Stimulated activated CD8-positive, alpha-beta memory T cell treated with anti-CD3 and anti-CD28 coated beads, Interleukin-15, amount 100 ng/mL, for 1 hour (primary cell): ENCODE data around the gene CFAP20DC.
"Not testable (repeated sequence)": the region's sequence is repeated elsewhere in the genome, so short reads cannot be mapped to it uniquely, and the experiment has no call there.

ENCODE experiments used
- DNase-seq: peaks from one replicate; pipeline ENCODE4 v3.0.0-alpha.2; 2020; ENCODE audit warnings: low read depth

CFAP20DC gene

DNA sequence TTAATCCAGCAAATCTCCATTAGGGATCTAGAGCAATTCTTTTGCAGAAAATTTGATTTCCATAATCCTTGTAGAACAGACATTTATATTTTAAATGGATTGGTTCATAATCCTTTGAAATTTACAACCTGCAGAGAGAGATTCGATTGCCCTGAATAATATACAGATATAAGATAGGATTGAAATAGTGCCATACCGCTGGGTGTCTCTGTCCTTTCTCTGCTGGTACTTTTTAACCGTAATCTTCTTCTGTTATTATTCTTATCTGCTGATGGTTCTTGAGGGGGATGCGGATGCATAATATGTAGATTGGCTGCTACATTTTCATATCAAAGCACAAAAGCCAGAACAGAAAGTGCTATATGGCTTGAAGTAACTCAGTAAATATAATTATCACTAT, 182.2 kb downstream of the CFAP20DC start:
- no peak for DNase-seq

DNA sequence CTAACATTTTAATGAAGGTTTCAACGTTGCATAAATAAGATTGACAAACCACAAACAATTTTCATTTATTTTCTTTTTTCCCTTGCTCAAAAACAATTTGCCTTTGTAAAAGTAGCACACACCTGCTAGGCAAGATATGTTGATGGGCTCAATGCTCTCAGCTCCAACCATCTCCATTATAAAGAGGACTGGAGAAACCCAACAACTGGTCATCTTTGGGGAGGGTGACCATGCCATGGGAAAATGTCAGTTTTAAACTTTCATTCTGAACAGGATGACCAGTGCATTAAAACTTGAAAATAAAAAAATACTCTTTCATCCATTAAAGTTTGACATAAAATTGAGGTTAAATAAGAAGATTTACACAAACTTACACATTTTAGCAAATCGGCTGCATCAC, 183.7 kb downstream of the CFAP20DC start:
- no peak for DNase-seq

DNA sequence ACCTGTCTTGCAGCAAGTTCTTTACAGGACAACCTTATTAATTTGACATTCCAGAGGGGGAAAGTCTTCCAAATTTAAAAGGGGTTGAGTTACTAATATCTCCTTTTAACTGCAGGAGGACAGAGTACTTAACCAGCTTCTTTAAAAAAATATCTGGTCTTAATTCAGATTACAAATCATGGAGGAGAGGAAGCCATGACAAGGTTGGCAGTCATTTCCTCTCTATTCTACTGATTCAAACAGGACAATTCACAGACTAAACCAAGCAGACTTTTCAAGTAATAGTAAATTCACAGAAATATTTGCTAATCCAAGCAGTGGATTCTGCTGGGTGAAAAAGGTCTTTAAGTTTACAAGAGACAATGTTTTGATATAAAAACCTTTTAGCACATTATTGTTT, 185.3 kb downstream of the CFAP20DC start:
- no peak for DNase-seq

DNA sequence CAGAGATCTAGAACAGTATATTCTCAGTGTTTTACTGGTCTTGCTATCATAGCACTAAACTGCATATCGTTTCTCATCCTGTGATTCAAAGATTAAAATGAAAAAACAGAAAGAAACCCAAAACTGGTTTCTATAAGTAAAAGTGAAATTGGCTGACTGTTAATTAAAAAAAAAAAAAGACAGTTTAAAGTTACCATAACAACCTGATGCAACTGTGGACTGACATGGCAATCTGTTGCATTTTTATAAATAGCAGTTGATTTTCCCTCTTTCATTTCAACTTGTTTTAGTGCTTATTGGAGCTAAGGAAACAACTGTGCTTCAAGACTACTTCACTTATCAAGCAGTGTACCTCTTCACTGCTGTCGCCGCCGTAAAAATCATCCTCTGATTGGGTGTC, 186.6 kb downstream of the CFAP20DC start:
- no peak for DNase-seq

DNA sequence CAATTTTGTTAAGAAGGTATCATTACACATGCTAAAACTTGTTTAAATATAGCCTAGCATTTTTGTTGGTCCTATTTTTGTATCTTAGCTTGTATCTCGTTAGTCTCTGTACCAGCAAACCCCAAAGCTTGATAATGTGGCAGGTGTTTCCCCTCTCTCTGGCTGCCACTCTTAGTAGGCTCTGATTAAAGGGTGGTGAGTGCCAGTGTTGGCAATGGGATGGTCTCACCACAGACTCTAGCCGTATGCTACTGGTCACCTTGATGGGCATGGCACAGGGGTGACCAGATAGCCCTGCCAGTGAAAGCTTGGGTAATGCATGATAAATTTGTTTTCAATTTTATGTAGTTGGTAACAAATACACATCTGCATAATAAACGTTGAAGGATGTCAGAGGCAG, 188.3 kb downstream of the CFAP20DC start:
- no peak for DNase-seq

DNA sequence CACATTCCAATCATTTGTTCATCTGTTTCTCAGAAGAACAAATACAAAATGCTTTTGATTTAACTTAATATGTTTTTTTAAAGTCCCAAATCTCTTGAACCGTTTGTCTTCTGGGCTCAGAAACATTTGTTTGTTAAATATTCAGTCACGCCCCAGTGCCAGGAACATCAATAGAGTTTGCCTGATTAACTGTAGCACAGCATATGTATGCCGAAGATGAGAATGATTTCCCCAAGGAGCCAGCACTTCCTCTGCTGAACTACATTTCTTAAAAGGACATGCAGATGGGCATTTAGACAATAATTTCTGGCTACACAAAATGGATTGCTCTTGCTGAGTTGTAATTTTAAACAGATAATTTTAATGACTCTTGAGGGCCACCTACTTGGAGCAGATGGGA, 191.7 kb downstream of the CFAP20DC start:
- no peak for DNase-seq

DNA sequence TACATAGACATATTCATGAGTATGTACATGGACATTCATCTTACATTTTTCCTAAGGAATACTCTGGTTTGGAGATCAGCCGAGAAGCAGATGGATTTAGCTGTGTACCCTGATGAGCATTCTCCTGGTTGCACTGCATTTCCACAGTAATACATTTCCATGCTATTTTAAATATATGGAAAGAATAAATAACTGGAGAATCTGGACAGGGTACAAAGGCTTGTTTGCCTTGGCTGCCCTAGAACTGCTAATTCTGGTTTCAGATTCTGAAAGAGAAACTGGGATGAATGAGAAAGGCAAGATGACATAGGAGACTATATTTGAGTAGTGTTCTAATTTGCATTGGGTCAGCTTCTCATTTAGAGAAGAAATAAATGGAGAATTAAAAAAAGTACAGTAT, 192.4 kb downstream of the CFAP20DC start:
- no peak for DNase-seq

DNA sequence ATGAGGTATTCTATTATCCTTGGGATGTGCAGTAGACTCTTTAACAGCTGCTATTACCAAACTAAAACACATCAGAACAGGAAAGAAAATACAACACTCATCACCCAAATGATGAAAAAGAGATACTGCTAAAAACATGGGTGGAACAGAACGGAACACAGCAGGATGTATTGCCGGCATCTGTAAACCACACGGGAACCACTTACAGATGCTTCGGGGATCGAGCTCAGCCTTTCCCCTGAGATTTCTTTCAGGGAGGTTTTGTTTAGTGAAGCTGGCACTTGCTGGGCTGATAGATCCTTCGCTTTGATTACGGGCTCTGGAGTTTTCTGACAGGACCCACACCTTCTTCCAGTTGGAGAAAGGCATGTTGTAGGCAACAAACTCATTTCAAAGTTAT, 201.0 kb downstream of the CFAP20DC start:
- DNase-seq, result no peak

DNA sequence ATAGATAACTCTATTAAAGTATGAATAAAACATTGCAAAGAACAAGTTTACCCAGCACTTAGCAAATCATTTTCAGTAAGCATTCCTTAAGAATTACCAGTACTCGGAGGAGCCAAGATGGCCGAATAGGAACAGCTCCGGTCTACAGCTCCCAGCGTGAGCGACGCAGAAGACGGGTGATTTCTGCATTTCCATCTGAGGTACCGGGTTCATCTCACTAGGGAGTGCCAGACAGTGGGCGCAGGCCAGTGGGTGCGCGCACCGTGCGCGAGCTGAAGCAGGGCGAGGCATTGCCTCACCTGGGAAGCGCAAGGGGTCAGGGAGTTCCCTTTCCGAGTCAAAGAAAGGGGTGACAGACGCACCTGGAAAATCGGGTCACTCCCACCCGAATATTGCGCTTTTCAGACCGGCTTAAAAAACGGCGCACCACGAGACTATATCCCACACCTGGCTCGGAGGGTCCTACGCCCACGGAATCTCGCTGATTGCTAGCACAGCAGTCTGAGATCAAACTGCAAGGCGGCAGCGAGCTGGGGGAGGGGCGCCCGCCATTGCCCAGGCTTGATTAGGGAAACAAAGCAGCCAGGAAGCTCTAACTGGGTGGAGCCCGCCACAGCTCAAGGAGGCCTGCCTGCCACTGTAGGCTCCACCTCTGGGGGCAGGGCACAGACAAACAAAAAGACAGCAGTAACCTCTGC, 207.6 kb downstream of the CFAP20DC start:
- not testable (repeated sequence) for DNase-seq

DNA sequence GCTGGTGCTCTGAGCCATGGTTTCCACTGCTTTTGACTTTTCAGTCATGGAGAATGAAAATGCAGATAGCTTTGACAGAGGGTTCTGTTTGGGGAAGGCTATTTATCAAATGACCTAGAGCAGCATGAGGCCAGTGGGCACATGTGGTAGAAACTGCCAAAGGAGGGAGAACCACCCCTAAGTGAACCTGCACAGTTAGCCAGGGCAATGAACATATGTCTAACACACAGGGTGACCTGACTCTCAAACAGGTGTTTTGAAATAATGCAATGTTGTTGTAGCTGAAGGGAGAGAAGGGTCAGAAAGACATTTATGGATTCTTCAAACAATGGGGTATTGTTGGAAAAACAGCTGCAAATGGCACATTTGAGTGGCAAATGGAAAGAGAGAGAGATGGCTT, 208.9 kb downstream of the CFAP20DC start:
- no peak for DNase-seq

DNA sequence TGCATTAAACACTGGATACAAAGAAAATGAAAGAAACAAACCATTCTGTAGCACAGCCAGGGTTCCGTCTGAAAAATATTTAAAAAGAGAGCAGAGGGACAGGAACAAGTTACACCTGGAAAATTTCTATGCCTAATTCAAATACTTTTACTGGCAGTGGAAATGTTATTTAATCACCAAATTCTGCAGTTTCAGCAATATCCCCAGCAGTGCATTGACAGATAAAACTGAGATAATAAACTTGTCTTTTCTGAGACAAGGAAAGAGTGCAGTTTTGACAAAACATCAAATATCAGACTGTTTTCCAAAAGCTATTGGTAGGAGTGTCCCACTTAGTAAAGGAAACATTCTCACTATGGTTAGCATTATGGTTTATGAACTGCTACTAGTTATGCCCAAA, 209.9 kb downstream of the CFAP20DC start:
- DNase-seq, result no peak

DNA sequence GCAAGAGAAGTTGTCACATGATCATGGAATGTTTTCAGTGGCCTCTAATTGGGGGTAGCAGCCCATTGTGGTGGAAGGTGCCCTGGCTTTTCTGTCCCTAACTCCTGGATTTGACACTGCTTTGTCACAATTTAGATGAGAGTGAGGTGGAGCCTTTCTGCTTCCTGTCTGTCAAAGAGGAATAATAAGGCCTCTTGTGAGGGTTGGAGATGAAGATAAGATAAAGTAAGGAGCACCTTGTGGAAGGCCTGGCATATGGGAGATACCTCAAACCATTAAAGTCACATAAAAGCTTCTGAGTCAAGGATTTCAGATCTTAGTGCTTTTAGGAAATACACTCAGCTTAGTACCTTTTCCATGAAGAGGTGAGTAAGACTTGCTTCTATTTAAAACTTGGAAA, 210.6 kb downstream of the CFAP20DC start:
- no peak for DNase-seq

DNA sequence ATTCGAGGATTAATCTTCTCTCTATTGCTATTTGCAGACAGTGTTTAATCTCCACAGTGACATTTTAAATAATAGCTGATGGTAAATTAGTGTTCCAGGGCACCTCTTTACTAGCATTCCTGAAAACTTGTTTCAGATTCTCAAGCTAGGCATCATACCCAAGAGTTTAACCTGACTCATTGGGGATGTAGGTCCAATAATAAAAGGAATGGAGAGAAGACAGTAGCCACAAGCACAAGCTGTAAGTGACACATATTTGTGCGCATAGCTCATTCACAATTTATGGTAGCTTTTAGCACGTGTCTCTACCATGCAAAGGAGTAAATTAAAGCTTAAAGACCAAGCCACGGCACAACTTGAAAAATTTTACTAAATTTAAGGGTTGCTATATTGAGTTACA, 212.0 kb downstream of the CFAP20DC start:
- no peak for DNase-seq

DNA sequence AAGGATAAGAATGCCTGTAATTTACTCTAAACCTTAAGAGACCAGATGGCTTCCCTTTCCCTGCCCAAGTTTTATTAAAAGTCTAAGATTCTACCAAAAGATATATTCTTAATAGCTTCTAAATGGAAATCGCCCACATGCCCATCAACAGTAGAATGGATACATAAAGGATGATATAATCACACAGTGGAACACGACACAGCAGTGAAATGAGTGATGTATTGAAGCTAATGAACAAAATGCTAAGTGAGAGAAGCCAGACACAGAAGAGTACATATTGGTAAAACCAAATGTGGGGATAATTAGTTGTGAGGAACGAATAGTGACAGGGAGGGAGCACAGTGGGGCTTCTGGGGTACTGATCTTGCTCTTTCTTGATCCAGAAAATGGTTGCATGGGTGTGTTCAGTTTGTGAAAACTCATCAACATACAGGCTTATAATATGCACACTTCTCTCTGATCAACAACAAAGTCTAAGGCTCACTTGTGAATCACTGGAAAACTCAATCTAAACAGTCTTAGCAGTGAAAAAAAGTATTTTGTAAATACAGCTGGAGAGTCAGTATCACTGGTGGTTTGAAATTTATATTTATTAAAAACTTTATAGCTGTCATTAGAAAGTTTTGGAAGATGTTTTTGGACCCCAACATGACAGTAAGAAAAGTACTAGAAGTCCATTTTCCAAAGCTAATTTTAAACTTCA, 212.5 kb downstream of the CFAP20DC start:
- DNase-seq, result no peak

DNA sequence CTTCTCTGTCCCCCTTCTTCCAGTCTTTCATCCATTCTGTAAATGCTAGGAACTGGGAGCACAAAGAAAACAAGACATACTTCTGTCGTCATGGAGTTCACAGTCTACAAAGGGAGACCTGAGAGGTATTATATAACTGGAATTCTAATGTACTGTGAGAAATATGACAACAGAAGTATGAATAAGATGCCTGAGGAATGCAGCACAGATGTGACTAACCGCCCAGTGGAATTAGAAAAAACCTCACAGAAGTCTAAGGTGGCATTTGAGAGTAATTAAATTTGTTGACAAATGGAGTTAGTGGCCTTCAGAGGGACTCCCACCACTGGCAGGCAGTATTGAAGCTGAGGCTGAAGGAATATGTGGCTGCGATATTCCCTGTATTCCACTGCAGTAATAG, 214.7 kb downstream of the CFAP20DC start:
- no peak for DNase-seq

DNA sequence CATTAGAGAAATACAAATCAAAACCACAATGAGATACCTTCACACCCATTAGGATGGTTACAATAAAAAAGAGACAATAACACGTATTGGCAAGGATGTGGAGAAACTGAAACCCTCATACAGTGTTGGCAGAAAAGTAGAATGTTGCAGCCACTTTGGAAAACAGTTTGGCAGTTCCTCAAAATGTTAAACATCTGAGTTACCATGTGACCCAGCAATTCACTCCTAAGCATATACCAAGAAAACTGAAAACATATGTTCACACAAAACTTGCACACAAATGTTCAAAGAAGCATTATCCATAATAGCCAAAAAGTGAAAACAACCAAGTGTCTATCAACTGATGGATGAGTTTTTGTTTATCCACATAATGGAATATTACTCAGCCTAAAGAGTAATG, 216.3 kb downstream of the CFAP20DC start:
- DNase-seq, result no peak

DNA sequence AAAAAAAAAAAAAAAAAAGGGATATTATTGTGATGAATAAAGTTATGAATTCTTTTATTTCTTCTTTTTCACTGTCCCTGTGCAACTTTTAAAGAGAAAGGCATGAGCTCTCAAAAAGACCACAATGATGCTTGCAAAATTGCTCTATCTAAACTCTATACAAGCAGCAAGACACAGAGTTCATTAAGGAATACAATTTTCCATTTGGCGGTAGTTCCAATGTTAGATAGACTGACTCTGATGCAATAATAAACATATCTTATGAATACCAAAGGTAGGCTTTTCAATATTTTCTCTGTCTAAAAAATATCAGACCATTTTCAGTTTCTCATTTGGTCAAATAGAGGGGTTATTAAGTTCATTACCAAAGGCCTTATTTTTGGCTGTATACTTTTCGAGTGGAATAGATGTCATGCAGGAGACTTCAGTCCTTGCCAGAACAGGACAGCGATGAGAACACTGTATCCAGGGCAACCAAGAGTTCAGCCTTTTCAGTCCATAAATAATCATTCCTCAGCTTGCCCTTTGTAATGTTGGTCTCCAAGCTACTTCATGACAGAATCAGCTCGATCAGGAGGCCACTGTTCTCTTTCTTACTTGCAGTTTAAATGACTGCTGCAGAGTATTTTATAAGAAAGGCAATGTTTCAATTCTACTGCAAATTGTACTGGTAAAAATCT, 220.4 kb downstream of the CFAP20DC start:
- no peak for DNase-seq

DNA sequence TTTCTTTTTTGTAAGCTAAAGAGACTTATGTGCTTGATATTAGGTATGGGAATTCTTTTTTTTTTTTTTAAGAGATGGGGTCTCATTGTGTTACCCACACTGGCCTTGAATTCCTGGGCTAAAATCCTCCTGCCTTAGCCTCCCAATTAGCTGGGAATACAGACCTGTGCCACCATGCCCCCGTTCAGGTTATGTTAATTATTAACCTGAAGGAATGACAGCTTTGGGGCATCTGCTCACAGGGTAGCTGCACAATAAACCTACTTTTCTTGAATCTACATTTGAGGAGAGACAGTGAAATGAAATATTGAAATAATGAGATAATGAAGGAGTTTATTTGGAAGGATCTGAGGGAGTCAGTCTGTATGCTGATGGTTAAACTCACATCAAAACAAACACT, 225.0 kb downstream of the CFAP20DC start:
- DNase-seq, result no peak

DNA sequence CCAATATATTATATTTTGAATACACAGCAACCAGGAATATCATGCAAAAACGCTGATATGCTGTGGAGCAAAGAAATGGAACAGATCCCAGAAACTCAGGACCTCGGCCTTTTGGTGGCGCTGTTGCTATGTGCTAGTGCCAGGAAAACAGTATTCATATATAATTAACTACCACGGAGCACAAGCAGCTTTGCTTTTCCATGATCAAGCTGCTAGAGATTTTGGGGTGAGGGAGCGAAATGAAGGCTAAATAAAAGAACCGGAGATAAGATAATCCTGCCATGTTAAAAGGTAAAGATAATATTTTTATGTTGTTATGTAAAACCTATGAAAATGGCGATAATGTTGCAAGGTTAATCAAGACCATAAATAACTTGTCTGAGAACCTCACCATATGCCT, 225.5 kb downstream of the CFAP20DC start:
- DNase-seq, result no peak

DNA sequence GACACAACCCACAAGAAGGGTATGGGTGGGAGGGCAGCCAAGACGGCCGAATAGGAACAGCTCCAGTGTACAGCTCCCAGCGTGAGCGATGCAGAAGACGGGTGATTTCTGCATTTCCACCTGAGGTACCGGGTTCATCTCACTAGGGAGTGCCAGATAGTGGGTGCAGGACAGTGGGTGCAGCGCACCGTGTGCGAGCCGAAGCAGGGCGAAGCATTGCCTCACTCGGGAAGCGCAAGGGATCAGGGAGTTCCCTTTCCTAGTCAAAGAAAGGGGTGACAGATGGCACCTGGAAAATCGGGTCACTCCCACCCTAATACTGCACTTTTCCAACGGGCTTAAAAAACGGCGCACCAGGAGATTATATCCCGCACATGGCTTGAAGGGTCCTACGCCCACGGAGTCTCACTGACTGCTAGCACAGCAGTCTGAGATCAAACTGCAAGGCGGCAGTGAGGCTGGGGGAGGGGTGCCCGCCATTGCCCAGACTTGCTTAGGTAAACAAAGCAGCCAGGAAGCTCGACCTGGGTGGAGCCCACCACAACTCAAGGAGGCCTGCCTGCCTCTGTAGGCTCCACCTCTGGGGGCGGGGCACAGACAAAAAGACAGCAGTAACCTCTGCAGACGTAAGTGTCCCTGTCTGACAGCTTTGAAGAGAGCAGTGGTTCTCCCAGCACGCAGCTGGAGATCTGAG, 243.1 kb downstream of the CFAP20DC start:
- DNase-seq, result not testable (repeated sequence)

DNA sequence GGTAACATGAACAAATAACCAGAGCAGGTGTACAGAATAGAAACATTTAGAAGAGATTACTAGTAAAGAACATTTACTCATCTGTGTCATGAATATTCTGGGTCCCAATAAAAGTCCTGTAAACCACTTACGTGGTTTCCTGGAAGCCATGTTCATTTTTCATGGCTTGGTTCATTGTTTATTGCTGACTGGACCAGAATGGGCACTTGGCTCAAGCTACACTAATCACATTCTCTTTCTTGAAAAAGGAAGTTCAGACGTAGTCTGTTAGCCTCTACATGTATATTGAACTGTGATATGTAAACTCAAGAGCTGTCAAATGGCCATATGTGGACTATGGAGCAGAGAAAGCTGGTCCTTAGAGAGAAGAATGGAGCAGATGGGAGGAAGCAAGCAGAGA, 244.9 kb downstream of the CFAP20DC start:
- no peak for DNase-seq

DNA sequence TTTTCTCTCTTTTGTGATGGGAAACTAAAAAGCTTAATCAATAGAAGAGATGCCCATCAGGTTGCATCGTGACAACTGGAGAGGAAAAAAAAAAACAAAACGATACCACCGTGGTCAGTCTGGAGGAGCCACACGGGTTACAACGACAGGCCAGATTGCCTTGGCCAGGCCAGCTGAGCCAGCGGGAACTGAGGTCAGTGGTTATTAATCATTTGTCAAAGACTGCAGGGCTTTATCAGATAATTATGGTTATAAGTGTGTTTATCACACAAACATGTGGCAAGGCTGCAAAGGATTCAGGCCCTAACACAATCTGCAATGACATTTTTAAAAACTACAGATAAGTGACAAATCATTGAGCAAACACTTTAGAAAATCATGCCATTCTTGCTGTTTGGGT, 248.3 kb downstream of the CFAP20DC start:
- DNase-seq, result no peak

DNA sequence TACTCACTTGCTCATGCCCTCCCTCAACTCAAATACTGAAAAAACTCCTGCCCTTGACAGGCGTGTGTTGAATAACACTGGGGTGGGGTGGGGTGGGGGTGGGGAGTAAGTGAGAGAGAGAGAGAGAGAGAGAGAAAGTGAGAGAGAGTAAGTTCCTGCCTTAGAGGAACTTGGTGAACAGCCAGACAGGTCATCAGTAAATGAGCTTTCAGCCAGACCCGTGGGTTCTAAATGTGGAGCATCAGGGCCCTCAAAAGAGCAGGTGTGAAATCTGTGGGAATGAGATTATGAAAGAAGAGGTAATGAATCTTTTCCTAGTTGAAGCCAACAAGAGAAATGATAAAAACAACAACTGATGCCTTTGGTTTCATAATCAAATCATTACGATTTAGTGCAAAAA, 248.9 kb downstream of the CFAP20DC start:
- DNase-seq, result no peak
